ENCODE measurements around the gene DDX19B. TPM values are rescaled to one million over a fixed set of nuclear protein-coding genes. Genes with fewer than 3 reads are reported as not detected.
"Not testable (repeated sequence)": the region's sequence is repeated elsewhere in the genome, so short reads cannot be mapped to it uniquely, and the experiment has no call there.

Gene DDX19B
- total RNA-seq, 1 donor = 23.7 TPM

DNA sequence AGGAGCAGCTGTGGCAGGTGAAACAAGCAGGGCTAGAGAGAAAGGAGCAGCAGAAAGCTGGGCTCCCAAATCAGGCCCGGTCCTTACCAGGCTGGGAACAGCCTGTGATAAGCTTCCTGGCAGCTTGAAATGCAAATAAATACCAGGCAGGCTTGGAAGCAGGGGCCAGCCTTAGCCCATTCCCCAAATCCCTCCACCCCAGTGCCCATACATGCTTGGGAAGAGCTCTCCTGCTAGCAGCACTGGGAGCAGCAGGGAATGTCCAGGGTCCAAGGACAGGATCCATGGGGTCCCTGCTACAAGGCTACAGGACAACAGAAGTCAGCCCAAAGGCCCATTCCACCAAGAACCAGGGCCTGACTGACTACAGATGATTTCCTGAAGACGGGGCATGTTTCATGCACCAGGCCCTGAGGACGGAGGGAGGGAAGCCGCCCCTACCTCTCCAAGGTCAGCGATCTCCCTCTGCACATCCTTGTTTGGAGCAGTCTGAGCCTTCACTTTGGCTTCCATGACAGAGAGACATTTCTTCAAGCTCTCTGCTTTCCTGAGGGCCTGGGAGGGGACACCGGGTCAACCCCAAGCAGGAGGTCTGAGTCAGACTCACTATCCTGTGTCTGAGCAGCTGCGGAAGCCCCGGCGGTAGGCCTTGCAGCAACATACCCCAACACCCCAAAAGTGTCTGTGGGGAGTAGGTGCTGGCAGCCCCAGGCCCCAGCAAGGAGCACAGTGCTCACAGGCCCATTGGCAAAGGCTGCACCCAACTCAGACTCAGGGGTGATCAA, 44.6 kb upstream of the DDX19B start:
- TF ChIP-seq, protein P1, sequence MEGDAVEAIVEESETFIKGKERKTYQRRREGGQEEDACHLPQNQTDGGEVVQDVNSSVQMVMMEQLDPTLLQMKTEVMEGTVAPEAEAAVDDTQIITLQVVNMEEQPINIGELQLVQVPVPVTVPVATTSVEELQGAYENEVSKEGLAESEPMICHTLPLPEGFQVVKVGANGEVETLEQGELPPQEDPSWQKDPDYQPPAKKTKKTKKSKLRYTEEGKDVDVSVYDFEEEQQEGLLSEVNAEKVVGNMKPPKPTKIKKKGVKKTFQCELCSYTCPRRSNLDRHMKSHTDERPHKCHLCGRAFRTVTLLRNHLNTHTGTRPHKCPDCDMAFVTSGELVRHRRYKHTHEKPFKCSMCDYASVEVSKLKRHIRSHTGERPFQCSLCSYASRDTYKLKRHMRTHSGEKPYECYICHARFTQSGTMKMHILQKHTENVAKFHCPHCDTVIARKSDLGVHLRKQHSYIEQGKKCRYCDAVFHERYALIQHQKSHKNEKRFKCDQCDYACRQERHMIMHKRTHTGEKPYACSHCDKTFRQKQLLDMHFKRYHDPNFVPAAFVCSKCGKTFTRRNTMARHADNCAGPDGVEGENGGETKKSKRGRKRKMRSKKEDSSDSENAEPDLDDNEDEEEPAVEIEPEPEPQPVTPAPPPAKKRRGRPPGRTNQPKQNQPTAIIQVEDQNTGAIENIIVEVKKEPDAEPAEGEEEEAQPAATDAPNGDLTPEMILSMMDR (IDR thresholded peaks at IDR 0.05; ENCODE audit: insufficient read depth, low read depth, low read length) = no peak
- no peak for DNase-seq (ENCODE audit: low read depth)
- H3K4me3 ChIP-seq (ENCODE audit: low read depth, low read length) = no peak overlapping the region

DNA sequence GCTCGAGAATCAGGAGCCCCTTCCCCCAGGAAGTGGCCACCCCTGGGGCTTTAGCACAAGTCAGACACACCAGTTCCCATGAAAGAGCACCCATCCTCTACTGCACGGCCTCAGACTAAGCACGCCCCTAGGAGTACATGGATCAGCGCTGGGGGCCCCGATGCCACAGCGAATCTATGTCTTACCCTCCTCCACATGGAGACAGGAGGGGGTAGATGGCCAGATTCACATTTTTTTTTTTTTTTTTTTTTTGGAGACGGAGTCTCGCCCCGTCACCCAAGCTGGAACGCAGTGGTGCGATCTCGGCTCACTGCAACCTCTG, 44.1 kb upstream of the DDX19B start:
- no peak for DNase-seq (ENCODE audit: low read depth)
- H3K4me3 ChIP-seq (ENCODE audit: low read depth, low read length) = no peak overlapping the region
- TF ChIP-seq, protein P1 (IDR thresholded peaks at IDR 0.05; ENCODE audit: insufficient read depth, low read depth, low read length) = no peak

DNA sequence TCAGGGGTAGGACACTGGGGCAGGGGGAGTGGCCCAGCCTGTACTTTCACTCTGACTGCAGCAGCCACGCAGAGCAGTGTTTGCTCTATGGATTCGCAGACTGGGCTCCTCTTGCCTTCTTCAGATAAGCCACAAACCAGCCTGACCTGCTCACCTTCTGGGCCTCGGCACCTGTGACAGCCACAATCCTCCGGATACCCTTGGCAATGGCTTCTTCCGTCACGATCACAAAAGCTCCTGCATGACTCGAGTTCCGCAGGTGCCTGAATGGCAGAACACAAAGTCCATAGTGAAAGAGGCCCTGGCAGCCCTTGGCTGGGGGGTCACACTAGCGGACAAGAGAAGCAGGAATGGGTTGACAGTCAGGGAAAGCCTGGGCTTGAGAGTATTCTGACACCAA, 43.4 kb upstream of the DDX19B start:
- H3K4me3 ChIP-seq (ENCODE audit: low read depth, low read length) = no peak overlapping the region
- TF ChIP-seq, protein P1 (IDR thresholded peaks at IDR 0.05; ENCODE audit: insufficient read depth, low read depth, low read length) = no peak
- DNase-seq (ENCODE audit: low read depth) = no peak

DNA sequence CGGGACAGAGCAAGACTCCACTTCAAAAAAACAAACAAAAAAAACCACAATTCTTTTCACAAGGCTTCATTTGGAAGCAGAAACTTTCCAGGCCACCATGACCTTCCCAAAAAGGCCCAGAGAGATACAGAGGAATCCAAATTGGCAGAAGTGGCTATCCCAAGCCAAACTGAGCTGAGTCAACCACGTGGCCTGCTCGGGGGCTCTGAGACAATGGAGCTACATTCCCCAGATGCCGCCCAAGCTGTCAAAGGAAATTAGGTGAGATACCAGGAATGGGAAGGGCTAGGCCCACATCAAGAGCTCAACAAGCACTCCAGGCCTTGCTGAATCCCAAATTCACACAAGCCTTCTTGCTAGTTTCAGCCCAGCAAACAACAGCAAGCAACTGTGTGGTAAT, 41.6 kb upstream of the DDX19B start:
- TF ChIP-seq, protein P1 (IDR thresholded peaks at IDR 0.05; ENCODE audit: insufficient read depth, low read depth, low read length) = no peak
- DNase-seq (ENCODE audit: low read depth) = no peak

DNA sequence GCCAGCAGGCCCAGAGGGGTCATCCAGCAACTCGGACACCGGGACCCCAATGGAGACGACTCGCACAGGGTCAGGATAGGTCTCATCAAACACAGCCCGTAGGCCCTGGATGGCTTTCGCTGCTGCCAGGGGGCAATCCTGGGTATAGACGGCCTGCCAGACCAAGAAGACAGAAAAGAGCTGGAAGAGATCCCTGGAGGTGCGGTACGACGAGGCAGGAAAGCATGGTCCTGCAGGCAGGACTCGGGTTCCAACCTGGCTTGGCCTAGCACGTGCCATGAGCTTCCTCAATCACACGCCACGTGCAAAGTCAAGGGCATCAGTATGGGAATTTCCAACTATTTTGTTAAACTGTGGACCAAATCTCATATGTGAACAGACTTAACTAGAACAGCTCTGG, 40.9 kb upstream of the DDX19B start:
- TF ChIP-seq, protein P1 (IDR thresholded peaks at IDR 0.05; ENCODE audit: insufficient read depth, low read depth, low read length) = no peak
- no peak for DNase-seq (ENCODE audit: low read depth)
- H3K4me3 ChIP-seq (ENCODE audit: low read depth, low read length) = no peak overlapping the region

More for the DNA sequence above, 41.6 kb upstream of the DDX19B start:
- H3K4me3 ChIP-seq (ENCODE audit: low read depth, low read length) = no peak overlapping the region

DNA sequence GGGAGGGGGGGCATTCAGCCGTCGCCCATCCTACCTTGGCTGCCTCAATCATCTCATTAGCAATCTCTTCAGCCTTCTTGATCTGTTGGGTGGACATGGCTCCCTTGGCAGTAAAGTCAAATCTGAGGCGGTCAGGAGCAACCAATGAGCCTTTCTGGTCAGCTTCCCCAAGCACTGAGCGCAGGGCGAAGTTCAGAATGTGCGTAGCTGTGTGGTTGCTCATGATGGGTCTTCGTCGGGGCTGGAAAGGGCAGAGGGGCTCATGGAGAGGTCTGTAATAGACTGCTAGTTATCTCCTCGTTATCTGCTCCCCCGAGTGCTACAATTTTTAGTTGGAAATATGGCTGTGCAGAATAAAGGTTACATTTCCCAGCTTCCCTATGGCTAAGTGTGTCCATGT, 40.0 kb upstream of the DDX19B start:
- TF ChIP-seq, protein P1 (IDR thresholded peaks at IDR 0.05; ENCODE audit: insufficient read depth, low read depth, low read length) = no peak
- no peak overlapping the region for H3K4me3 ChIP-seq (ENCODE audit: low read depth, low read length)
- DNase-seq (ENCODE audit: low read depth) = no peak

DNA sequence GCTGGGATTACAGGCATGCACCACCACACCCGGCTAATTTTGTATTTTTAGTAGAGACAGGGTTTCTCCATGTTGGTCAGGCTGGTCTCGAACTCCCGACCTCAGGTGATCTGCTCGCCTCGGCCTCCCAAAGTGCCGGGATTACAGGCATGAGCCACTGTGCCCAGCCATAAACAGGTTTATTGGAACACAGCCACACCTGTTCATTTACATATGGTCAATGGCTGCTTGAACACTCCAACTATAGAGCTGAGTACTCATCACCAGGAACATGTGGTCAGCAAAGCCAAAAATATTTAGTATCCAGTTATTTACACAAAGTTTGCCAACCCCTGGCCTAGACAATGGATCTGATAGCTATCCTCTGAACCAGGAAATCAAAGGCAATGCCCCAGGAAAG, 39.1 kb upstream of the DDX19B start:
- not testable (repeated sequence) for DNase-seq (ENCODE audit: low read depth); H3K4me3 ChIP-seq (ENCODE audit: low read depth, low read length)

All from fibroblast of villous mesenchyme (primary cell).